ENCODE data around the gene HCFC1R1.
A peak's percentile ranks its signal among the peaks of the same experiment; 100 is the strongest.

The HCFC1R1 gene

GRCh38 chr16:3017794-3018506, 5.8 kb downstream of the HCFC1R1 start, which contains the start of gene CLDN6:
Gene CLDN6 (minus strand): TSS chr16:3018183. CDS start chr16:3016021, 2,162 bp downstream.
- Histone ChIP-seq H3K36me3 (ENCODE audit: control insufficient read depth, insufficient read depth, low read length) (no peaks in the 10 kb centered on the region), H3K27me3 (replicated peaks; ENCODE audit: control insufficient read depth, insufficient read depth, low read length) (no peaks in the 10 kb centered on the region; the same call in none of the 2 replicates), H3K4me3 (replicated peaks; ENCODE audit: low read depth, low read length) (no peak within 1 kb of the TSS)
- peak; percentile 29 for TF ChIP-seq CTCF (IDR thresholded peaks at IDR 0.05; ENCODE audit: insufficient read depth, low read length, poor library complexity, severe bottlenecking)
- DNase-seq (ENCODE audit: extremely low read depth, insufficient read length) = no peak

GRCh38 chr16:3017344-3017743, 6.4 kb downstream of the HCFC1R1 start:
- no peak for DNase-seq (ENCODE audit: extremely low read depth, insufficient read length)
- H3K4me3 ChIP-seq (replicated peaks; ENCODE audit: low read depth, low read length) = no peak overlapping the region
- TF ChIP-seq CTCF (IDR thresholded peaks at IDR 0.05; ENCODE audit: insufficient read depth, low read length, poor library complexity, severe bottlenecking) = no peak
- no peaks in the 10 kb centered on the region; the same call in none of the 2 replicates for H3K27me3 ChIP-seq (replicated peaks; ENCODE audit: control insufficient read depth, insufficient read depth, low read length)
- no peaks in the 10 kb centered on the region for H3K36me3 ChIP-seq (ENCODE audit: control insufficient read depth, insufficient read depth, low read length)

DNA sequence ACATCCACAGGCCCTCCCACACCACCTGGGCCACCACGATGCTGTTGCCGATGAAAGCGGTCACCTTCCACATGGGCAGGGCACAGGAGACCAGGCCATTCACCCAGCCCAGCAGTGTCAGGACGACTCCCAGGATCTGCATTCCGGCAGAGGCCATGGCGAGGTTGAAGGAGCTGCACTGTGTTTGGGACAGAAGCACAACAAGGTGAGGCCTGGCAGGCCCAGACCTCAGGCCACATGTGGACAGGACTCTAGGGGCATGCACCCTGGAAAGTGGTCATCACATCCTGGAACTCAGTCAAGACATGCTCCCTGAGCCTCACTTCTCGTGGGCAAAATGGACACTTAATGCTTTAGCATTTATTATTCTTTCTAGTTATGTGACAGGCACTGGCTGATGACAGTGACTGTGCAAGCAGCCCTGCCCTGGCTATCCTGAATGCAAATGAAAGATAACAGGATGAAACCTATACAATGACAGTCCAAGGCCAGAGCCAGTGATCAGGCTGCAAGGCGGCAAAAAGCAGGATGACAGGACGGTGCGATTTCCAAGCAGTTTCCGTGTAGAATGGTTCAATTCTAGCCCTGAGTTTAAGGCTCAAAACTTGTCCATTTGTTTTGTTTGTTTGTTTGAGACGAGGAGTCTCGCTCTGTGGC, 7.7 kb downstream of the HCFC1R1 start:
- H3K36me3 ChIP-seq (ENCODE audit: control insufficient read depth, insufficient read depth, low read length) = no peaks in the 10 kb centered on the region

GRCh38 chr16:3014971-3015370, 8.8 kb downstream of the HCFC1R1 start:
- TF ChIP-seq CTCF (IDR thresholded peaks at IDR 0.05; ENCODE audit: insufficient read depth, low read length, poor library complexity, severe bottlenecking) = no peak
- Histone ChIP-seq H3K36me3 (ENCODE audit: control insufficient read depth, insufficient read depth, low read length) (no peaks in the 10 kb centered on the region), H3K4me3 (replicated peaks; ENCODE audit: low read depth, low read length) (no peak overlapping the region), H3K27me3 (replicated peaks; ENCODE audit: control insufficient read depth, insufficient read depth, low read length) (no peaks in the 10 kb centered on the region; the same call in none of the 2 replicates)
- DNase-seq (ENCODE audit: extremely low read depth, insufficient read length) = no peak

More for the DNA sequence above, 7.7 kb downstream of the HCFC1R1 start:
- Histone ChIP-seq H3K4me3 (replicated peaks; ENCODE audit: low read depth, low read length) (no peak overlapping the region), H3K27me3 (replicated peaks; ENCODE audit: control insufficient read depth, insufficient read depth, low read length) (no peaks in the 10 kb centered on the region; the same call in none of the 2 replicates)
- no peak for TF ChIP-seq CTCF (IDR thresholded peaks at IDR 0.05; ENCODE audit: insufficient read depth, low read length, poor library complexity, severe bottlenecking)
- no peak for DNase-seq (ENCODE audit: extremely low read depth, insufficient read length)

DNA sequence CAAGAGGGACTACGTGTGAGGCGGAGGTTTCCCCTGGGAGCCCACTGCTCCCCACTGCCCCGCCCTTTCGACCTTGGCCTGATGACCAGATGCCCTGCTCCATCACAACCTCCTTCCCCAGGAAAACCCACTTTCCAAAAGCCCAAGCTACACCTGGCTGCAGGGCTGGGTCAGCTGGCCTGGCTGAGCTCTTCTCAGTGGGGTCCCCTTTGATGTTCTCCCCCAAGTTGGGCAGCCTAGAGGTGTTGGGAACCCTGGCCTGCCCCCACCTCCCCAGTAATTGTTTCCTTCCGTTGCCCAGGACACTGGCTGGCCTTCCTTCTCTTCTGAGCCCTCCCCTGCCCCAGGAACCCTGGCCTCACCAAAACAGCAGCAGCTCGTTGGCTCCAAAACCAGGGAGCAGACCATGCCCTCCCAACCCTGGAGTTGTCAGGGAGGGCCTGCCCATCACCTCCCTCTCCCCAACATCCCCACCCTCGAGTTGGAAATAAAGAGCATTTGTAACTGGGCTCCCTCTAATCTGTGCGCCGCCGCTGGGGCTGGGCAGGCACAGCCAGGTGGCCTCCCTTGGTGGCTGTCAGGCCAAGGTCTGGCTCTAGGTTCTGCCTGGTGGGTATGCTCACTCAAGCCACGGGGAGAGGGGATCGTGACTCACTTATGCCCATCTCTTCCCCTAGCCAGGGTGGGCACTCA, 9.6 kb downstream of the HCFC1R1 start:
- TF ChIP-seq CTCF (IDR thresholded peaks at IDR 0.05; ENCODE audit: insufficient read depth, low read length, poor library complexity, severe bottlenecking) = no peak
- H3K36me3 ChIP-seq (ENCODE audit: control insufficient read depth, insufficient read depth, low read length) = no peaks in the 10 kb centered on the region
- no peak for DNase-seq (ENCODE audit: extremely low read depth, insufficient read length)
- no peak overlapping the region for H3K4me3 ChIP-seq (replicated peaks; ENCODE audit: low read depth, low read length)
- H3K27me3 ChIP-seq (replicated peaks; ENCODE audit: control insufficient read depth, insufficient read depth, low read length) = no peaks in the 10 kb centered on the region; the same call in none of the 2 replicates
